IPS-20b (cell line): ENCODE results near the gene GPR158.
"Not testable (repeated sequence)": the region's sequence is repeated elsewhere in the genome, so short reads cannot be mapped to it uniquely, and the experiment has no call there.

Experiments used
- H3K27ac ChIP-seq: one replicate; pipeline ENCODE4 v1.5.1; 2013; ENCODE audit warnings: low read length
- H3K27me3 ChIP-seq: 2 replicates; pipeline ENCODE4 v1.6.1; 2013; ENCODE audit warnings: mild to moderate bottlenecking, low read length, inconsistent platforms; ENCODE audit not compliant: insufficient read depth
- H3K36me3 ChIP-seq: 2 replicates; pipeline ENCODE4 v1.6.1; 2013; ENCODE audit warnings: low read depth, mild to moderate bottlenecking, inconsistent platforms, low read length, moderate library complexity; ENCODE audit not compliant: insufficient read depth
- H3K4me1 ChIP-seq: 2 replicates; pipeline ENCODE4 v1.6.1; 2013; ENCODE audit warnings: mild to moderate bottlenecking, control low read depth, inconsistent platforms, low read length, moderate library complexity; ENCODE audit not compliant: insufficient read depth
- H3K4me3 ChIP-seq: 2 replicates; pipeline ENCODE4 v1.5.1; 2013; ENCODE audit warnings: mild to moderate bottlenecking, low read length, inconsistent platforms
- H3K9ac ChIP-seq: 2 replicates; pipeline ENCODE4 v1.6.1; 2013; ENCODE audit warnings: low read depth, mild to moderate bottlenecking, inconsistent platforms, low read length, moderate library complexity
- H3K9me3 ChIP-seq: 2 replicates; pipeline ENCODE4 v1.6.1; 2013; ENCODE audit warnings: mild to moderate bottlenecking, low read depth, low read length, inconsistent platforms; ENCODE audit not compliant: insufficient read depth

GPR158 gene

GRCh38 chr10:25327273-25327672 is 152.5 kb downstream of the GPR158 start:
- Histone ChIP-seq H3K4me1 (peaks cover 7% of the 10 kb centered on the region; the same call in 1 of the 2 replicates), H3K4me3 (no peak overlapping the region), H3K36me3 (no peaks in the 10 kb centered on the region), H3K9me3 (no peaks in the 10 kb centered on the region), H3K27ac (no peak overlapping the region), H3K27me3 (no peaks in the 10 kb centered on the region), H3K9ac (no peak overlapping the region)

- Histone ChIP-seq H3K27ac (no peak overlapping the region), H3K9me3 (no peaks in the 10 kb centered on the region), H3K36me3 (no peaks in the 10 kb centered on the region), H3K27me3 (no peaks in the 10 kb centered on the region), H3K4me3 (no peak overlapping the region), H3K9ac (no peak overlapping the region), H3K4me1 (peaks cover 7% of the 10 kb centered on the region; the same call in 1 of the 2 replicates)
Measured at GRCh38 chr10:25328361-25328760, 153.6 kb downstream of the GPR158 start.

GRCh38 chr10:25329587-25329986 is 154.8 kb downstream of the GPR158 start:
- not testable (repeated sequence) for H3K9me3 ChIP-seq, H3K4me3 ChIP-seq, H3K4me1 ChIP-seq, H3K9ac ChIP-seq, H3K36me3 ChIP-seq, H3K27ac ChIP-seq, H3K27me3 ChIP-seq

DNA sequence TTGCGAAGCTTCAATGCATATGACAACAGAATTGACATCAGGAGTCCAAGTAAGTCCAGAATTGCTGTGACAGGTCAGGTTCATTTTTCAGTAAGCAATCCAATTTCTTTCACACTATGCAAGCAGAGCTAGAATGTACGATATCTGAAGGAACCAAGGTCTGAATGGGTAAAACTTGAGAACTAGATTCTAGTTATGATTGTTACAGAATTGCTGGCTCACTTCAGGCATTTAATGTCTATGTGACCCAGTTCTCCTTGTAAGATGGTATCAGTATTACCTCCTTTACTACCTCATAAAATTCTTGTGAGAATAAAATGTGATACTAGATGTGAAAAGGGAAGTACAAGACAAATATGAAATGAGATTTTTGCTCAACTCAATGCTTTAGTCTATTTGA is 159.6 kb downstream of the GPR158 start:
- Histone ChIP-seq H3K27ac (no peak overlapping the region), H3K9me3 (no peaks in the 10 kb centered on the region), H3K4me3 (no peak overlapping the region), H3K9ac (no peak overlapping the region), H3K4me1 (peaks cover 7% of the 10 kb centered on the region; the same call in 1 of the 2 replicates), H3K36me3 (no peaks in the 10 kb centered on the region), H3K27me3 (no peaks in the 10 kb centered on the region)

- Histone ChIP-seq H3K36me3 (no peaks in the 10 kb centered on the region), H3K27ac (no peak overlapping the region), H3K9ac (no peak overlapping the region)
Measured at GRCh38 chr10:25336330-25336729, 161.5 kb downstream of the GPR158 start.

DNA sequence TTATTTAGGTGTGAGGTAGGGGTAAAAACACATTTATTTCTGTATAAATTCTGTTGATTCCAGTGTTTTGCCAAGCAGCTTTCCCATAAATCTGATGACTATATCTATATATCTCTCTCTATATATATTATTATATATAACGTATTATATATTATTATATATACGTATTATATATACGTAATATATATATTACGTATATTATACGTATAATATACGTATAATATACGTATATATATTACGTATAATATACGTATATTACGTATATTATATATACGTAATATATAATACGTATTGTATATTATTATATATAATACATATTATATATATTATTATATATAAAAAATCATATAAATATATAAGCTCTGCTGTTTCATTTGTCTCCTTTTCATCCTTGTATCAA is 163.5 kb downstream of the GPR158 start:
- Histone ChIP-seq H3K27ac (no peak overlapping the region), H3K4me1 (no peaks in the 10 kb centered on the region), H3K9me3 (no peaks in the 10 kb centered on the region), H3K36me3 (no peaks in the 10 kb centered on the region), H3K4me3 (no peak overlapping the region), H3K9ac (no peak overlapping the region), H3K27me3 (no peaks in the 10 kb centered on the region)

More at GRCh38 chr10:25336330-25336729, 161.5 kb downstream of the GPR158 start:
- no peaks in the 10 kb centered on the region for H3K9me3 ChIP-seq
- H3K27me3 ChIP-seq, result no peaks in the 10 kb centered on the region
- H3K4me1 ChIP-seq, result peaks cover 3% of the 10 kb centered on the region; the same call in 1 of the 2 replicates
- no peak overlapping the region for H3K4me3 ChIP-seq

- no peaks in the 10 kb centered on the region for H3K36me3 ChIP-seq
- no peaks in the 10 kb centered on the region for H3K4me1 ChIP-seq
Measured at GRCh38 chr10:25339966-25340365, 165.2 kb downstream of the GPR158 start.

DNA sequence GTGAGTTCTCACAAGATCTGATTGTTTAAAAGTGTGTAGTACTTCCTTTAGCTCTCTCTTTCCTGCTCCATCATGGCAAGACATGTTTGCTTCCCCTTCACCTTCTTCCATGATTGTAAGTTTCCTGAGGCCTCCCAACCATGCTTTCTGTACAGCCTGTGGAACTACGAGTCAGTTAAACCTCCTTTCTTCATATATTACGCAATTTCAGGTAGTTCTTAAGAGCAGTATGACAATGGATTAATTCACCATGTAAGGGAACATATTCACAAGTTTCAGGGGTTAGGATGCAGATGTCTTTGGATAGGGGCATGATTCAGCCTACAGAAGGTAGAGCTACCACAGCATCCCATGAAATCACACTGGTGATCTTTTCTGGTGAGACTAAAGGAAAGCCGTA is 174.7 kb downstream of the GPR158 start:
- H3K27me3 ChIP-seq, result no peaks in the 10 kb centered on the region
- H3K9me3 ChIP-seq, result no peaks in the 10 kb centered on the region; the same call in 1 of the 2 replicates
- no peak overlapping the region for H3K27ac ChIP-seq
- no peak overlapping the region for H3K9ac ChIP-seq
- no peaks in the 10 kb centered on the region for H3K36me3 ChIP-seq
- no peak overlapping the region for H3K4me3 ChIP-seq
- no peaks in the 10 kb centered on the region for H3K4me1 ChIP-seq

More at GRCh38 chr10:25339966-25340365, 165.2 kb downstream of the GPR158 start:
- Histone ChIP-seq H3K9me3 (no peaks in the 10 kb centered on the region), H3K27ac (no peak overlapping the region), H3K9ac (no peak overlapping the region), H3K27me3 (no peaks in the 10 kb centered on the region), H3K4me3 (no peak overlapping the region)

GRCh38 chr10:25356609-25357008 is 181.8 kb downstream of the GPR158 start:
- H3K36me3 ChIP-seq, result no peaks in the 10 kb centered on the region
- H3K9me3 ChIP-seq, result peaks cover 34% of the 10 kb centered on the region
- no peak overlapping the region for H3K9ac ChIP-seq
- H3K27me3 ChIP-seq, result no peaks in the 10 kb centered on the region
- H3K4me3 ChIP-seq, result no peak overlapping the region
- no peaks in the 10 kb centered on the region for H3K4me1 ChIP-seq
- H3K27ac ChIP-seq, result no peak overlapping the region

DNA sequence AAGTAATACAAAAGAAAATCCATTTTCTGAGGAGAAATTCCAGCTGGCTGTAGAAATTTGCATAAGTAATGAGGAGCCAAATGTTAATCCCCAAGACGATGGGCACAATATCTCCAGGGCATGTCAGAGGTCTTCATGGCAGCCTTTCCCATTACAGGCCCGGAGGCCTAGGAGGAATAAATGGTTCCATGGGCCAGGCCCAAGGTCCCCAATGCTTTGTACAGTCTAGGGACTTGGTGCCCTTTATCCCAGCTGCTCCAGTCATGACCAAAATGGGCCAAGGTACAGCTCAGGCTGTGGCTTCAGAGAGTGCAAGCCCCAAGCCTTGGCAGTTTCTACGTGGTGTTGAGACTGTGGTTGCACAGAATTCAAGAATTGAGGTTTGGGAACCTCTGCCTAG is 182.5 kb downstream of the GPR158 start:
- H3K27ac ChIP-seq, result no peak overlapping the region
- no peaks in the 10 kb centered on the region for H3K4me1 ChIP-seq
- no peak overlapping the region for H3K9ac ChIP-seq
- H3K27me3 ChIP-seq, result no peaks in the 10 kb centered on the region
- H3K9me3 ChIP-seq, result peaks cover 34% of the 10 kb centered on the region
- H3K4me3 ChIP-seq, result no peak overlapping the region
- no peaks in the 10 kb centered on the region for H3K36me3 ChIP-seq

GRCh38 chr10:25382029-25382810 is 207.4 kb downstream of the GPR158 start:
- Histone ChIP-seq H3K4me3 (no peak overlapping the region), H3K9ac (no peak overlapping the region), H3K36me3 (no peaks in the 10 kb centered on the region), H3K27ac (no peak overlapping the region), H3K4me1 (no peaks in the 10 kb centered on the region; the same call in 1 of the 2 replicates), H3K9me3 (no peaks in the 10 kb centered on the region; the same call in 1 of the 2 replicates), H3K27me3 (no peaks in the 10 kb centered on the region)

DNA sequence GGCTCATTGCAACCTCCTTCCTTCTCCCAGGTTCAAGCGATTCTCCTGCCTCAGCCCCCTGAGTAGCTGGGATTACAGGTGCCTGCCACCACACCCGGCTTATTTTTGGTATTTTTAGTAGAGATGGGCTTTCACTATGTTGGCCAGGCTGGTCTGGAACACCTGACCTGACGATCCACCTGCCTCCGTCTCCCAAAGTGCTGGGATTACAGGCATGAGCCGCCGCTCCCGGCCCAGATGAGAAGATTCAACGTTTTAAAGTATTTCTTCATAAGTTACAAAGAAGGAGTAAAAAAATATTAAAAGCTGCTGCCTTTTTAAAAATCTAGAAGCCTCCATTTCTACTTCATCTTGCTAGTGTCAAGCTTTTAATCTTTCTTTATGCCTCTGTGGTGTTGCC is 208.1 kb downstream of the GPR158 start:
- H3K27me3 ChIP-seq, H3K9ac ChIP-seq, H3K4me3 ChIP-seq, H3K9me3 ChIP-seq, H3K4me1 ChIP-seq, H3K27ac ChIP-seq, H3K36me3 ChIP-seq: not testable (repeated sequence)
